Choroid plexus epithelial cell (primary cell): ENCODE measurements around the gene THRA.

ENCODE experiments used
- DNase-seq: peaks from one replicate; pipeline ENCODE4 v3.0.0-alpha.2; 2010; ENCODE audit warnings: low read depth
- H3K4me3 ChIP-seq: 2 replicates; pipeline ENCODE4 v1.5.1; 2011; ENCODE audit warnings: low read depth, mild to moderate bottlenecking, control low read depth, low read length, moderate library complexity
- TF ChIP-seq, protein P1 (sequence below): conservative IDR thresholded peaks from 2 replicates; pipeline ENCODE4 v1.5.1; 2011; ENCODE audit warnings: low read depth, mild to moderate bottlenecking, control low read depth, inconsistent platforms, low read length, moderate library complexity

The THRA gene

DNA sequence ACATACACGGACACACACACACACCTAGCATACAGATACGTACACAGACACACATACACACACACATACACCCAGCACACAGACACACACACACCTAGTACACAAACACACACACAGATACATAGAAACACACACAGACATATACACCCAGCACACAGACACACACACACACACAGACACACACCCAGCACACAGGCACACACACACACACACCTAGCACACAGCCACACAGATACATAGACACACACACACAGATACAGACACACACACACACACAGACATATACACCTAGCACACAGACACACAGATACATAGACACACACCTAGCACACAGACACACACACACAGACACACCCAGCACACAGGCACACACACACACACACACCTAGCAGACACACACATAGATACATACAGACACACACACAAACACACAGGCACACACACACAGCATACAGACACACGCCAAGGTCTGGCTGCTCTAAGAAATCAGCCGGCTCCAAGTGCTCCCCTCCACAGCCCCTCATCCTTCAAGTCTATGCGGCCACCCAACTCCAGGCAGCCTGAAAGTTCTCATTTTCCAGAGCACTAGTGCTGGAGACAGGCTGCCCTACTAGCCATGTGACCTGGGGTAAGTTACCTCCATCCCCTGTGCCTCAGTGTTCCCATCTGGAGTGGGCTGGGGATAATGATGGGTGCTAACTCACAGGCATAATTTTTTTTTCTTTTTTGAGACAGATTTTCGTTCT lies 24.5 kb downstream of the THRA start:
- no peak for DNase-seq
- TF ChIP-seq, protein P1, sequence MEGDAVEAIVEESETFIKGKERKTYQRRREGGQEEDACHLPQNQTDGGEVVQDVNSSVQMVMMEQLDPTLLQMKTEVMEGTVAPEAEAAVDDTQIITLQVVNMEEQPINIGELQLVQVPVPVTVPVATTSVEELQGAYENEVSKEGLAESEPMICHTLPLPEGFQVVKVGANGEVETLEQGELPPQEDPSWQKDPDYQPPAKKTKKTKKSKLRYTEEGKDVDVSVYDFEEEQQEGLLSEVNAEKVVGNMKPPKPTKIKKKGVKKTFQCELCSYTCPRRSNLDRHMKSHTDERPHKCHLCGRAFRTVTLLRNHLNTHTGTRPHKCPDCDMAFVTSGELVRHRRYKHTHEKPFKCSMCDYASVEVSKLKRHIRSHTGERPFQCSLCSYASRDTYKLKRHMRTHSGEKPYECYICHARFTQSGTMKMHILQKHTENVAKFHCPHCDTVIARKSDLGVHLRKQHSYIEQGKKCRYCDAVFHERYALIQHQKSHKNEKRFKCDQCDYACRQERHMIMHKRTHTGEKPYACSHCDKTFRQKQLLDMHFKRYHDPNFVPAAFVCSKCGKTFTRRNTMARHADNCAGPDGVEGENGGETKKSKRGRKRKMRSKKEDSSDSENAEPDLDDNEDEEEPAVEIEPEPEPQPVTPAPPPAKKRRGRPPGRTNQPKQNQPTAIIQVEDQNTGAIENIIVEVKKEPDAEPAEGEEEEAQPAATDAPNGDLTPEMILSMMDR, result no peak
- H3K4me3 ChIP-seq, result no peak overlapping the region

DNA sequence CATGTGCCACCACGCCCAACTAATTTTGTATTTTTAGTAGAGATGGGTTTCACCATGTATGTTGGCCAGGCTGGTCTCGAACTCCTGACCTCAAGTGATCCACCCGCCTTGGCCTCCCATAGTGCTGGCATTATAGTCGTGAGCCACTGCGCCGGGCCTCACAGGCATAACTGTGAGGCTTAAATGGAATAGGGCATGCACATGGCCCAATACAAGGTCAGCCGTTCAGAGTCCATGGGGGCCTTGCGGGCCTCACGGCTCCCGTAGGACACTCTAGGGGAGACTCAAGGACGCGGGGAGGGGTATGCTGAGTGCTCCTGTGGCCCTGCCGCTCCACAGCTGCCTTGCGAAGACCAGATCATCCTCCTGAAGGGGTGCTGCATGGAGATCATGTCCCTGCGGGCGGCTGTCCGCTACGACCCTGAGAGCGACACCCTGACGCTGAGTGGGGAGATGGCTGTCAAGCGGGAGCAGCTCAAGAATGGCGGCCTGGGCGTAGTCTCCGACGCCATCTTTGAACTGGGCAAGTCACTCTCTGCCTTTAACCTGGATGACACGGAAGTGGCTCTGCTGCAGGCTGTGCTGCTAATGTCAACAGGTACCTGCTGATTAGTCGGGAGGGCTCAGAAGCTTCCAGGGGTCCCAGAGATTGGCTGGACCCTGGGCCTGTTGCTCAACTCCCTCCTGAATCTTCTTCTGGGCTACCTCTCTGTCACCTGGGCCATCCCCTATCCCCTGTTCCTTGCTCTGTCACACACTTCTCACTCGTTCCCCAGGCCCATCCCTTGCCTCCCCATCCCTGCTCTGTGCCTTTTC lies 25.3 kb downstream of the THRA start:
- TF ChIP-seq, protein P1, result no peak
- no peak for DNase-seq

DNA sequence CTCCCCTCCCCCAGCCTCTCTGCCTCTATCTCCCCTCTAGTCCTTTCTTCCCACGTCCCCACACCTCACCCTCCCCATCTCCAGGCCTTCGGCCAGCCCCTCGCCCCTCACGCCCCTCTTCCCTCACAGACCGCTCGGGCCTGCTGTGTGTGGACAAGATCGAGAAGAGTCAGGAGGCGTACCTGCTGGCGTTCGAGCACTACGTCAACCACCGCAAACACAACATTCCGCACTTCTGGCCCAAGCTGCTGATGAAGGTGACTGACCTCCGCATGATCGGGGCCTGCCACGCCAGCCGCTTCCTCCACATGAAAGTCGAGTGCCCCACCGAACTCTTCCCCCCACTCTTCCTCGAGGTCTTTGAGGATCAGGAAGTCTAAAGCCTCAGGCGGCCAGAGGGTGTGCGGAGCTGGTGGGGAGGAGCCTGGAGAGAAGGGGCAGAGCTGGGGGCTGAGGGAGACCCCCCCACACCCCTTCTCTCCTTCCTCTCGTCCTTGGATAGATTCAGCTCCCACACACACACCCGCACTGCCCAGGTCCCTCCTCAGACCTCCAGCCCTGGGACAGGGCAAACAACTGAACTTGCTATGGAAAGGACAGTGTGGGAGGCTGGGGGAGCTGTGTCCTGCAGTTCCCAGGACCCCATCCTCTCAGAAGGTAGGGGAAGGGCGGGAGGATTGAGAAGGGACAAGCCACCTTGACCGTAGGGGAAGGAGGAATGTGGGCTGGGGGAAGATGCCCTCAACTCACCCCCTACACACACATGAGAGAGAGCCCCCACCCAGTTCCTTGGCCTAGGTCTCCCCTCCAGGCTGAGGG lies 26.5 kb downstream of the THRA start:
- no peak for DNase-seq
- TF ChIP-seq, protein P1, result no peak
- no peak overlapping the region for H3K4me3 ChIP-seq

More for the DNA sequence above, 25.3 kb downstream of the THRA start:
- H3K4me3 ChIP-seq, result no peak overlapping the region

DNA sequence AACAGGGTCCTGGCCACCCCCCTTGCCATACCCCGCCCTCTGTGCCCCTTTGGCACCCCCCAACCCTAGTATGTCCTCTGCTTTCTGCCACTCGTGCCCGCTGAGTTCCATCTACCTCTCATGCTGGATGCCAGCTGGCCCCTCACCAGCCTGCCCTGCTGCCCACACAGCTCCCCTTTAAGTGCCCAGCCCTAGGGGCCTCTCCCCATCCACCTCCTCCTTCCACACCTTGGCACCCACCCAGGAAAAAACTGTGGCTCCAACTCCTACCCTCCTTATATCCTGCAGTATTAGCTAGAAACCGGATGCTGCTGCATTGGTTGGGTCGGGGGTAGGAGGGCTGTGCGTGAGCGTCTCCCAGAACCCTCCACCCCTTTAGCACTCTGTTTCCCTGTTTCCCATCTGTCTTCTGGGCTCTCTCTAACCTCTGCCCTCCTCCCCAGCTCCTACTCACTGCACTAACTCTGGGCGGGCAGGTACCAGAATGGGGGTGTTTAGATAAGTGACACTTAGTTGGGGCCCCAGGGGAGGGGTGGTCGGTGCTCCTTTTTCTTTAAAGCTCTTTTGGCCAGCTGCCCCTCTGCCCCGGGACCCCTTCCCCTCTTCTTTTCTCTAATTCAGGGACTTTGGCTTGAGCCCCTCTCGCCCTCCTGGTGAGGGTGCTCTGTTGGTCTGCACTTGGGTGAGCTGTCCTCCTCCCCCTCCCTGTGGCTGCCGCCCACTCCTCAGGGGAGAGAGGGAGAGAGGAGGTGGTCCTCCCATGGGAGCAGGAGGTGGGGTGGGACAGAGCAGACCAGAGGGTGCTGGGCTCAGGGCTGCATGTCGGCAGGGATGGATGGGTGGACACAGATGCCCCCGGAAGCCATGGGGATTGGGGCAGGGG lies 27.7 kb downstream of the THRA start:
- DNase-seq, result no peak
- no peak overlapping the region for H3K4me3 ChIP-seq
- TF ChIP-seq, protein P1, result no peak

DNA sequence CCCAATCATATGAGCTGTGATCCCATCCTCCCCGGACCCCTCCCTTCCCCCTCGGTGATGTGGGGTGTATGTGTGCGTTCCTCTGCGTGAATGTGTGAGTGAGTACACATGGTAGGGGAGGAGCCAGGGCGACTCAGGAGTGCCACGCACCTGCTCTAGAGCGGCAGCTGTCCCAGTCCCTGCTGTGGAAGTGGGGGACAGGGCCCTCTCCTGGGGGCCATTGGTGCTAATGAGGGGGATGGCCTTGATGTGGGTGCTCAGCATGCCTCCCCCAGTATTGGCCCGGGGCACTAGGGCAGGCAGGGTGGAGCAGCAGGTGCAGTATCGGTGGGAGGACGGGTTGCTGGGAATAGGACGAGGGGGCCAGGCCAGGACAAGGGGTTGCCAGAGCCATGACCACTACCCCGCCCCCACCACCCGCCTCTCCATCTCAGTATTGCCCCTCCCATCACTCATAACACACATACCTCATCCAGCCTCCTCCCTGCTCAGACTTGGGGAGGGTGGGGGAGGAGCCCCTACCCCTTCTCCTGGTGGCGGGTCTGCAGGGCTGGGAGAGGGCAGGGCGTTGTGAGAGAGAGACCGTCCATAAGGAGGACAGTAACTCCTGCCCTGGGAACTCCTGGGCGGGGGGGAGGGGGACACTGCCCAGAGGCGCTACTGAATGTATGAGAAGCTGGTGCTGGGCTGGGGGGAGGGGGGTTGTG lies 29.1 kb downstream of the THRA start:
- no peak for DNase-seq
- no peak overlapping the region for H3K4me3 ChIP-seq
- TF ChIP-seq, protein P1, result no peak
